Naive thymus-derived CD4-positive, alpha-beta T cell (primary cell): Measurements from ENCODE around the gene PTPRN. TPM values are rescaled to one million over a fixed set of nuclear protein-coding genes. Genes with fewer than 3 reads are reported as not detected.
A peak's percentile ranks its signal among the peaks of the same experiment; 100 is the strongest.

Experiments used
- ATAC-seq: fragments of 150-1000 bp; cut with Tn5 transposase; 2 replicates; pipeline ENCODE4 v1.10.0; 2021; ENCODE audit warnings: mild to moderate bottlenecking, moderate library complexity
- CTCF ChIA-PET: fragments of 350-600 bp; sonication (Branson Sonifier 250); formaldehyde crosslinking; loops from one replicate; lab custom pipeline; 2021; ENCODE audit warnings: antibody characterized with exemption; lab: Charles Lee
- POLR2A ChIA-PET: fragments of 350-600 bp; sonication (Branson Sonifier 250); formaldehyde crosslinking; loops from one replicate; lab custom pipeline; 2021; ENCODE audit warnings: antibody characterized with exemption, inconsistent platforms; lab: Charles Lee
- DNase-seq, 9 donors: peaks; one replicate each; pipeline versions ENCODE4 v3.0.0 to v3.0.0-alpha.2; 2020 to 2022; ENCODE audit warnings: mixed read lengths in 1 of 9
- H3K27ac ChIP-seq: one replicate; pipeline ENCODE4 v1.7.0; 2013; ENCODE audit warnings: mild to moderate bottlenecking, low read depth, low read length, moderate library complexity
- H3K27me3 ChIP-seq, 2 donors: one replicate each; pipeline ENCODE4 v1.7.0; 2013; ENCODE audit warnings: low read length in 2 of 2, mild to moderate bottlenecking in 2 of 2, moderate library complexity in 2 of 2; ENCODE audit not compliant: control insufficient read depth in 2 of 2, insufficient read depth in 2 of 2
- H3K36me3 ChIP-seq, 3 experiments: 1 replicate in 2 of 3; 2 replicates in 1 of 3; pipeline ENCODE4 v1.7.0; 2013; ENCODE audit warnings: low read length in 3 of 3, mild to moderate bottlenecking in 3 of 3, moderate library complexity in 1 of 3; ENCODE audit not compliant: insufficient read depth in 3 of 3, control insufficient read depth in 2 of 3
- H3K4me1 ChIP-seq, 2 donors: one replicate each; pipeline ENCODE4 v1.7.0; 2013; ENCODE audit warnings: low read length in 2 of 2, mild to moderate bottlenecking in 2 of 2, moderate library complexity in 1 of 2; ENCODE audit not compliant: control insufficient read depth in 2 of 2, insufficient read depth in 2 of 2
- H3K4me3 ChIP-seq: 2 replicates; pipeline ENCODE4 v1.7.0; 2013; ENCODE audit warnings: mild to moderate bottlenecking, low read length
- H3K9me3 ChIP-seq, 3 experiments: 1 replicate in 2 of 3; 2 replicates in 1 of 3; pipeline ENCODE4 v1.7.0; 2013; ENCODE audit warnings: low read length in 3 of 3; ENCODE audit not compliant: control insufficient read depth in 2 of 3
- H3K27ac Mint-ChIP-seq, 9 donors: one replicate each; pipeline ENCODE4 v1.8.0; 2020 to 2022; ENCODE audit warnings: mixed read lengths in 9 of 9, mild to moderate bottlenecking in 8 of 9, moderate library complexity in 5 of 9, inconsistent platforms in 2 of 9
- H3K27me3 Mint-ChIP-seq, 5 donors: one replicate each; pipeline ENCODE4 v1.8.0; 2021 to 2022; ENCODE audit warnings: mixed read lengths in 5 of 5, mild to moderate bottlenecking in 1 of 5
- H3K36me3 Mint-ChIP-seq, 5 donors: one replicate each; pipeline ENCODE4 v1.8.0; 2020 to 2022; ENCODE audit warnings: mixed read lengths in 5 of 5, mild to moderate bottlenecking in 3 of 5, inconsistent platforms in 1 of 5
- H3K4me1 Mint-ChIP-seq, 7 donors: one replicate each; pipeline ENCODE4 v1.8.0; 2020 to 2022; ENCODE audit warnings: mixed read lengths in 7 of 7, mild to moderate bottlenecking in 3 of 7, inconsistent platforms in 1 of 7
- H3K4me3 Mint-ChIP-seq, 10 donors: one replicate each; pipeline ENCODE4 v1.8.0; 2020 to 2022; ENCODE audit warnings: mild to moderate bottlenecking in 10 of 10, mixed read lengths in 10 of 10, moderate library complexity in 6 of 10, inconsistent platforms in 2 of 10
- H3K9me3 Mint-ChIP-seq, 11 donors: one replicate each; pipeline ENCODE4 v1.8.0; 2020 to 2022; ENCODE audit warnings: mixed read lengths in 11 of 11, mild to moderate bottlenecking in 4 of 11, inconsistent platforms in 1 of 11, moderate library complexity in 1 of 11
- intact Hi-C, 2 donors: fragments of 100-400 bp; cut with micrococcal nuclease; formaldehyde crosslinking; loops; one replicate each; pipeline ENCODE4 v1.15.1; 2023
- polyA plus RNA-seq, 2 donors: library from polyadenylated mRNA; unstranded; fragments of 300-500 nt; fragmentation: Illumina TruSeq; gene quantifications; one replicate each; pipeline ENCODE4 v1.2.3, GENCODE V29; 2021
- total RNA-seq, 6 experiments: library from RNA in 5 of 6; stranded (reverse) in 5 of 6; gene quantifications; 1 replicate in 5 of 6; 2 replicates in 1 of 6; pipeline ENCODE4 v1.2.3 and lab custom pipeline; 2021 to 2026

The PTPRN gene
- total and polyA plus RNA-seq, 7 experiments from 2014 or later = 0.48 TPM; not detected in 6

DNA sequence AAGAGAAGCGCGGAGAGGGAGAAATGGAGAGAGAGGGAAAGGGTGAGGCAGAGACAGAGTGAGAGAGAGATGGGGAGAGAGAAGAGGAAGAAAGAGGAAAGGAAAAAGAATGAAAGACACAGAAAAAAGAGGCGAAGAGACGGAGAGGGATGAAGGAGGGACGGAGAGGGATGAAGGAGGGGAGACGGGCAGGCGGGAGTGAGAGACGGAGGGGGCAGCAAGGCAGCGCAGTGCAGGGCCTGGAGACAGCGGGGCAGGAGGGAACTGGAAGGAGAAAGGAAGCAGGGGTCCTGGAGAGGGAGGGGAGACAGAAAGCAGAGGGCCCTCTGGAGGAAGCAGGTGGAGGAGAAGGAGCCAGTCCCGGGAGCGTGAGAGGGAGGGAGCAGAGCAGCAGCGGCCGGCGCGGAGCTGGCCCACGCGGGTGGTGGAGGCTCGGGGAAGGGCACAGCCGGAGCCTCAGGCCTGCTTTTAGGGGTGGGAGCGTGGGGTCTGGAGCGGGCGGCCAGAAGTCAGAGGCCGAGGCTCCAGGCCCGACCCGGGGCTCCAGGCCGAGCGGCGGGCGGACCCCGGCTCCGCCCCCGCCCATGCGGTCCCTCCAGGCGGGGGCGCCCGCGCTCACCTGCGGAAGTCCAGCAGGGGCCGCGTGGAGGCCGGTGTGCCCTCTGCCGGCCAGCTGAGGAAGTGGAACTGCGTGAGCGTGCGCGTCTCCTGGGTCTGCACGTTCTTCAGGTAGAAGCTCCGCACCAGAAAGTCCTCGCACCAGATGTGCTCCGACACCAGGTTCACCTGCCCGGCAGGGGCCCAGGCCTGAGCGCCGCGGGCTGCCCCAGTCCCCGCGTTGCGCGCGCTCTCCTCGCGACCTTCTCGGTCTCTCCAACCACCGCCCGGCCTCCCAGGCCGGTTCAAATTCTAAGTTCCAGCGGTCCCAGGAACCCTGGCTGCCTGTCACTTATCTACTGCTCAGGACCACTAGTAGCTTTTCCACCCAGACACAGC, 14.5 kb downstream of the PTPRN start:
- H3K27me3 ChIP-seq = no peaks in the 10 kb centered on the region
- H3K27ac ChIP-seq = peak overlapping the region; percentile 79
- H3K4me1 ChIP-seq = peaks cover 2 to 20% of the 10 kb centered on the region in 2 donors
- H3K4me3 ChIP-seq = peak overlapping the region; percentile 47
- no peaks in the 10 kb centered on the region for H3K36me3 ChIP-seq
- H3K9me3 ChIP-seq = no peaks in the 10 kb centered on the region
- peak overlapping the region; percentile 56 to 88 (median 84) for H3K27ac Mint-ChIP-seq
- POLR2A ChIA-PET = interaction anchor here (0.7 to 4.2 kb wide), 22 partner anchors 8 to 137 kb away, joined by 3 to 74 read pairs (median 5); partner anchors contain the start of genes ABCB6, ANKZF1, ATG9A and CNPPD1
- intact Hi-C loops = loop anchor here (1.0 to 5.0 kb wide), 12 partner anchors 15 to 248 kb away; partner anchors contain the start of genes ANKZF1 (in 2 of the 2), ATG9A (in 2 of the 2), DNAJB2 (in 2 of the 2) and TUBA4A (in 2 of the 2)
- peaks cover 0 to 2% (median 0%) of the 10 kb centered on the region in 5 donors for H3K36me3 Mint-ChIP-seq
- no peaks in the 10 kb centered on the region for H3K9me3 Mint-ChIP-seq
- DNase-seq (peak; percentile 80 to 93 (median 90)), ATAC-seq (peak; percentile 99)
- CTCF ChIA-PET = interaction anchor here (0.5 to 11.9 kb wide), 37 partner anchors 8 to 894 kb away, joined by 3 to 194 read pairs (median 4); partner anchors contain the start of genes ANKZF1, ATG9A, CNPPD1 and DES
- peak overlapping the region; percentile 68 to 89 (median 82) for H3K4me3 Mint-ChIP-seq
- peaks cover 11 to 34% (median 27%) of the 10 kb centered on the region in 7 donors for H3K4me1 Mint-ChIP-seq
- peaks cover 0 to 9% (median 0%) of the 10 kb centered on the region in 5 donors for H3K27me3 Mint-ChIP-seq

DNA sequence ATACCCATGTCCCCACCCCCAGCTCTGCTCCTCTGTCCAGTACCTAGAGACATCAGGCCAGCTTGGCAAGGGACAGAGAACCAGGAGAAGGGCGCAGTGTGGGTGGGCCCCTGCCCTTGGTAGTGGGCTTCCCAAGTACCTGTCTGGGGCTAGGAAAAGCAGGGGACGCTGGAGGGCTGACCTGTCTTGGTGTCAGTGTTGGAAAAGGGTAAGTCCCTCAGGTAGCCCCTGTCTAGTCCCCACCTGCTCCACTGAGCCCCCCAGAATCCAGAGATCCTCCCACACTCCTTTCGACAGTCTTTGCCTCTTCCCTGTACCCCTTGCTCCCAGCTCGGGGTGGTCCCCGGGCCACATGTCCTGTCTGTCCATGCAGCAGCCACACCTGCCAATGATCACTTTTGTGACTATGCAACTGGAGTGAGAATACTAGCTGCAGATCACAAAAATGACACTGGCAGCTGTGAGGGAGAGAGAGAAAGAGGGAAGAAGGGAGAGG, 15.4 kb downstream of the PTPRN start:
- Mint-ChIP-seq H3K27me3 (peaks cover 0 to 6% (median 0%) of the 10 kb centered on the region in 5 donors), H3K36me3 (peaks cover 0 to 2% (median 0%) of the 10 kb centered on the region in 5 donors), H3K27ac (peak overlapping the region in 7 of 9 donors; percentile 56 to 88 (median 71)), H3K4me1 (peaks cover 11 to 33% (median 25%) of the 10 kb centered on the region in 7 donors), H3K9me3 (no peaks in the 10 kb centered on the region), H3K4me3 (peak overlapping the region; percentile 61 to 89 (median 82))
- Histone ChIP-seq H3K27me3 (no peaks in the 10 kb centered on the region), H3K9me3 (no peaks in the 10 kb centered on the region), H3K4me1 (peaks cover 2 to 20% of the 10 kb centered on the region in 2 donors), H3K36me3 (no peaks in the 10 kb centered on the region), H3K27ac (no peak overlapping the region), H3K4me3 (no peak overlapping the region)
- POLR2A ChIA-PET = interaction anchor here (1.8 to 4.2 kb wide), 6 partner anchors 14 to 117 kb away, joined by 8 to 74 read pairs (median 22); partner anchors contain the start of genes CNPPD1, DNAJB2, GLB1L and STK16
- DNase-seq (no peak), ATAC-seq (no peak)
- intact Hi-C loops = loop anchor here (1.0 to 5.0 kb wide), 8 partner anchors 14 to 249 kb away; partner anchors contain the start of genes ABCB6 (in 1 of the 2), ANKZF1 (in 1 of the 2), ATG9A (in 1 of the 2) and CHPF (in 1 of the 2)
- CTCF ChIA-PET = interaction anchor here (0.5 to 11.9 kb wide), 12 partner anchors 15 to 894 kb away, joined by 3 to 194 read pairs (median 4); partner anchors contain the start of genes ATG9A, DNAJB2, NHEJ1 and TUBA4B

DNA sequence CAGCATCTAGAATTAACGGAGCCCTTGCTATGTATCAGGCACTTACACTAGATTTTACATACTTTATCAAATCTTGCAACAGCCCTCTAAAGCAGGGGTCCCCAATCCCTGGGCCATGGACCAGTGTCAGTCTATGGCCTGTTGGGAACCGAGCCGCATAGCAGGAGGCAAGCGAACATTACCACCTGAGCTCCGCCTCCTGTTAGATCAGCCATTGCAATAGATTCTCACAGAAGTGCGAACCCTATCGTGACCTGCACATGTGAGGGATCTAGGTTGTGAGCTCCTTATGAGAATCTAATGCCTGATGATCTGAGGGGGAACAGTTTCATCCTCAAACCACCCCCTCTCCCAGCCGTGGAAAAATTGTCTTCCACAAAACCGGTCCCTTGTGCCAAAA, 16.6 kb downstream of the PTPRN start:
- Mint-ChIP-seq H3K27ac (no peak overlapping the region), H3K4me3 (no peak overlapping the region), H3K36me3 (peaks cover 0 to 2% (median 0%) of the 10 kb centered on the region in 5 donors), H3K27me3 (peaks cover 0 to 6% (median 0%) of the 10 kb centered on the region in 5 donors), H3K9me3 (no peaks in the 10 kb centered on the region), H3K4me1 (peaks cover 11 to 33% (median 17%) of the 10 kb centered on the region in 7 donors)
- intact Hi-C loops = loop anchor here in 1 of 2 donors (5.0 kb wide), 1 partner anchor 250 kb away; the partner anchor contains the start of genes CHPF and TMEM198
- H3K9me3 ChIP-seq = no peaks in the 10 kb centered on the region
- no peak for DNase-seq
- H3K4me3 ChIP-seq = no peak overlapping the region
- H3K27me3 ChIP-seq = no peaks in the 10 kb centered on the region
- H3K4me1 ChIP-seq = peaks cover 2 to 17% of the 10 kb centered on the region in 2 donors
- no peaks in the 10 kb centered on the region for H3K36me3 ChIP-seq
- CTCF ChIA-PET = interaction anchor here (0.7 to 11.9 kb wide), 5 partner anchors 10 to 40 kb away, joined by 3 to 194 read pairs (median 3); partner anchors contain the start of genes DNAJB2, TUBA4A and TUBA4B
- H3K27ac ChIP-seq = no peak overlapping the region
- no peak for ATAC-seq
- POLR2A ChIA-PET = interaction anchor here (4.2 kb wide), 1 partner anchor 13 kb away, joined by 74 read pairs; the partner anchor contains the start of gene DNAJB2

DNA sequence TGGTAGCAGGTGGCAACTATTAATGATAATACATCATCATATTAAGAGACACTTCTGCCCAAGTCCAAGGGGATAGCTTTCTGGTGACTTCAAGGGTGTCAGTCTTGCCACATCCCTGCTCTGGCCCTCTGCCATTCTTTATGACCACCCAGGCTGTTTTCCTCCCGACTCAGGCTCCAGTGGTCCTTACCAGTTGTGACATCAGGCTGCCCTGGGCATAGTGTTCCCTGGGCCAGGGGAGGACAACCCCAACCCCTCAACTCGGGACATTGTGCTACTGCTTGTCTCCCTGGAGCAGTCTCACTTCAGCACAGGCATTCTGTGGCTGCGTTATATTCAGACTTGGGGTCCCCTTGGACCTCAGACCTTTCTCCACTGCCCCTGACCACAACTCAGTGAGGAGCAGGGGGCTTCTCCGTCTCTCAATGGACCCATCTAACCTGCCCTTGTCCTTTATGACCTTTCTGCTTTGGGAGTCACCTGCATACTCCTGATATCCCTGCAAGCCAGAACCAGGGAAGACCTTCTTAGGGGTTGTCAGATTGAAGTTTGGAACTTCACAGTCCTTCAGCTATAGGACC, 17.2 kb downstream of the PTPRN start:
- intact Hi-C loops = loop anchor here in 1 of 2 donors (5.0 kb wide), 1 partner anchor 250 kb away; the partner anchor contains the start of genes CHPF and TMEM198
- no peak overlapping the region for H3K4me3 Mint-ChIP-seq

DNA sequence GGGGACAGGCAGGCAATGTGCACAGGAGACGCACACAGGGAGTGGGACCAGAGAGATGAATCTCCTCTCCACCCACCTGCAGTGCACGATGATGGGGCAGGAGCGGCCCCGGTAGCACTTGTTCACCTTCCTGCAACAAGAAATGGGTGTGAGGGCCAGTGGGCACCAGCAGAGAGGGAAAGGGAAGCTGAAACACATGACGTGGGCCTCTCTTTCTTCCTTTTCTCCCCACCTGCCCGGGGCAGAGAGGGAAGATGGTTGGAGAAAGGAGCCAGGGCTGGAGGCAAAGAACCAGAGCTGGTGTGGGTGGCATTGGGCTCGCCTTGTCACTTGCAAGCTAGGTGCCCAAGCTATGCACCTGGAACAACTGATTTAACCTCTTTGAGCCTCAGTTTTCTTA, 17.8 kb downstream of the PTPRN start:
- Mint-ChIP-seq H3K27ac (no peak overlapping the region), H3K4me1 (peaks cover 7 to 22% (median 17%) of the 10 kb centered on the region in 7 donors), H3K36me3 (peaks cover 0 to 2% (median 0%) of the 10 kb centered on the region in 5 donors), H3K27me3 (peaks cover 0 to 6% (median 0%) of the 10 kb centered on the region in 5 donors), H3K4me3 (no peak overlapping the region), H3K9me3 (no peaks in the 10 kb centered on the region)
- ChIA-PET CTCF (interaction anchor here (0.9 to 11.9 kb wide), 4 partner anchors 12 to 116 kb away, joined by 3 to 194 read pairs (median 4); partner anchors contain the start of gene DNAJB2), POLR2A (interaction anchor here (0.9 to 1.4 kb wide), 2 partner anchors 13 to 15 kb away, joined by 3 to 6 read pairs; partner anchors contain the start of gene DNAJB2)
- H3K4me3 ChIP-seq = no peak overlapping the region
- no peak overlapping the region for H3K27ac ChIP-seq
- H3K36me3 ChIP-seq = peaks cover 0 to 5% (median 0%) of the 10 kb centered on the region in 3 experiments
- DNase-seq (no peak), ATAC-seq (no peak)
- no peaks in the 10 kb centered on the region for H3K27me3 ChIP-seq
- no peaks in the 10 kb centered on the region for H3K9me3 ChIP-seq
- intact Hi-C loops = loop anchor here in 1 of 2 donors (5.0 kb wide), 1 partner anchor 251 kb away; the partner anchor contains the start of genes CHPF and TMEM198
- peaks cover 2 to 5% of the 10 kb centered on the region in 2 donors for H3K4me1 ChIP-seq

More for the DNA sequence above, 17.2 kb downstream of the PTPRN start:
- Mint-ChIP-seq H3K4me1 (peaks cover 10 to 28% (median 17%) of the 10 kb centered on the region in 7 donors), H3K27me3 (peaks cover 0 to 6% (median 0%) of the 10 kb centered on the region in 5 donors), H3K27ac (no peak overlapping the region), H3K9me3 (no peaks in the 10 kb centered on the region), H3K36me3 (peaks cover 0 to 2% (median 0%) of the 10 kb centered on the region in 5 donors)
- ChIA-PET CTCF (interaction anchor here (0.7 to 11.9 kb wide), 6 partner anchors 11 to 116 kb away, joined by 3 to 194 read pairs (median 4); partner anchors contain the start of genes DNAJB2, TUBA4A and TUBA4B), POLR2A (interaction anchor here (0.9 kb wide), 1 partner anchor 15 kb away, joined by 3 read pairs; no protein-coding TSS in a partner anchor)
- Histone ChIP-seq H3K36me3 (no peaks in the 10 kb centered on the region), H3K27ac (no peak overlapping the region), H3K4me1 (peaks cover 2 to 11% of the 10 kb centered on the region in 2 donors), H3K9me3 (no peaks in the 10 kb centered on the region), H3K4me3 (no peak overlapping the region), H3K27me3 (no peaks in the 10 kb centered on the region)
- DNase-seq (no peak), ATAC-seq (no peak)
